Measurements from ENCODE around the gene TAF8.

TAF8 gene

DNA sequence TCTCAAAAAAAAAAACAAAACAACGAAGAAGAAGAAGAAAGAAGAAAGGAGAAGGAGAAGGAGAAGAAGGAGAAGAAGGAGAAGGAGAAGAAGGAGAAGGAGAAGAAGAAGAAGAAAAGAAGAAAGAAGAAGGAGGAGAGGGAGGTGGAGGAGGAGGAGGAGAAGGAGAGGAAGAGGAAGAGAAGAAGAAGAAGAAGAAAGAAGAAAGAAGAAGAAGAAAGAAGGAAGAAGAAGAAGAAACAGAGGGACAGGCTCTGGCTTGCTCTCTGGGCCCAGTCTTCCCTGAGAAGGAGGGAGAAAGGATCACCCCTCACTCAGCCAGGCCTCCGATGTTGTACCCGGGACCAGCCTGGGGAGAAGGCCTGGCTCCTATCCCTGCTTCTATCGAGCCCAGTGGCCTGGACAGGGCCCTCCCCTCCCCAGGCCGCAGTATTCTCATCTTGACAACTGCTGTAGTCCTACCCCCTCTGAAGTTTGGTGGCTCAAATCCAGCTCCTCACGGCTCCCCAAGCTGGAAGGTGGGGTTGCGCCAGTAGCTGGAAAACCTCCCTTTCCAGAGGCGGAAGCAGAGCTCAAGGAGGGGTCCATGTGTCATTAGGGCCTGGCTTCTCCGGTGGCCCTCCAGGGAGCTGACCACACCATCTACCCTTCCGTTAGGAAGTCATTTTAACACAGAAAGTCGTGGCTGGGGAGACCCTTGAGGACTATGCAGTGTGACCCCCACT is 73.2 kb downstream of the TAF8 start:
- no peak for DNase-seq (ENCODE audit: low read depth)

- no peak for DNase-seq (ENCODE audit: low read depth)
Observed at GRCh38 chr6:42124223-42124836, 74.0 kb downstream of the TAF8 start.

DNA sequence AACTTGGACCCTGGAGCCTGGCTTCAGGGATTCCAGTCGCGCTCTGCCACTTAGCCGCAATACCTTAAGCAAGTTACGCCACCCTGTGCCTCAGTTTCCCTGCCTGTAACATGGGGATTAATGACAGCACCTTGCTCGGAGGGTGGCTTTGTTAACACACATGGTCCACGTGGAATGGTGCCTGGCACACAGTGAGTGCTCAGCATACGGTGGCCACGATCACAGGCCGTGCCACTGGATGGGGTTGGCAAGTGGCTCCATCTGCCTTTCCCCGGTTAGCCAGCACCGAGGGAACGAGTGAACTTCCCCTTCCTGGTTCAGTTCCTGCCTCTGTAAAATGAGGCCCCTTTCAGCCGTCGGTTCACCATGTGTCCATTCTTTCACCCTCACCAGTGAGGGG is 74.9 kb downstream of the TAF8 start:
- DNase-seq (ENCODE audit: low read depth), result no peak

GRCh38 chr6:42125663-42126062 is 75.3 kb downstream of the TAF8 start:
- DNase-seq (ENCODE audit: low read depth), result no peak

- no peak for DNase-seq (ENCODE audit: low read depth)
Observed at GRCh38 chr6:42128460-42129359, 78.4 kb downstream of the TAF8 start.

GRCh38 chr6:42129360-42129676 is 79.0 kb downstream of the TAF8 start:
- DNase-seq (ENCODE audit: low read depth), result no peak

GRCh38 chr6:42131531-42131930 is 81.2 kb downstream of the TAF8 start:
- DNase-seq (ENCODE audit: low read depth), result no peak

DNA sequence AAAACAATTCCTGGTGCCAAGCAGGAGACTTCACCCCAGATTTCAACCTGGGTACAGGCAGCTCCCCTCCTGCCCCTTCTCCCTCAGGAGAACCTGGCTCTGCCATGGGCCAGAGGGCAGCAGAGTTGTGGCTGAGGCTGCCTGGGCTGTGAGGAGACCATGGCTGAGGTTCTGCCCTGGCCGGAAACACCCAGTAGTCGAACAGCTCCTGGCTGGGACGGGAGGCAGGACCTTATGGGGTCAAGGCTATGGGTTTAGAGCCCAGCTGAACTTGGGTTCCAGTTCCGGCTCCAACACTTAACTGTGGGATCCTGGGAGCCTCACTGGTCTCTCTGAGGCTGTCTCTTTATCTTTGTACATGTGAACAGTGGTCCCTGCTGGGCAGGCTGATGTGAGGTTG is 83.6 kb downstream of the TAF8 start:
- DNase-seq (ENCODE audit: low read depth), result no peak

DNA sequence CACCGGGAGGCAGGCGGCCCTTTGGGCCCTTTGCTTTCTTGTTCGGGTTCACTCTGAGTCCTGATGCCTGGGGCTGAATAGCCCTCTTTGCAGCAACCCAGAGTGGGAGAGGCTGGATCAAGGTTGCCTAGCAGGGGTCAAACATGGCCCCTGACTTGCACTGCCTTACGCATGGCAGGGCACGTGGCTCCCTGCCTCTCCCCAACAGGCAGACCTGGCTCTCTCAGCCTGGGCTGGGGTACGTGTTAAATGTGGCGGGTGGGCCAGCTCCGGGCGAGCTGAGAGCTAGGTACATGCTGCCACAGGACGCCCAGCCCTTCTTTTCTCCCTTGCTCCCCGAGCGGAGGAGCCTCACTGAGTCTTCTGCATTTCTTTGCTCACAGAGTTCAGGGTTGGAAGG is 84.8 kb downstream of the TAF8 start:
- DNase-seq (ENCODE audit: low read depth), result no peak

GRCh38 chr6:42135722-42136121 is 85.4 kb downstream of the TAF8 start:
- DNase-seq (ENCODE audit: low read depth), result no peak

GRCh38 chr6:42136508-42137193 is 86.3 kb downstream of the TAF8 start:
- no peak for DNase-seq (ENCODE audit: low read depth)
